Measurements from ENCODE around the gene CLCA2. TPM values are rescaled to one million over a fixed set of nuclear protein-coding genes. Genes with fewer than 3 reads are reported as not detected.

Gene CLCA2, protein sequence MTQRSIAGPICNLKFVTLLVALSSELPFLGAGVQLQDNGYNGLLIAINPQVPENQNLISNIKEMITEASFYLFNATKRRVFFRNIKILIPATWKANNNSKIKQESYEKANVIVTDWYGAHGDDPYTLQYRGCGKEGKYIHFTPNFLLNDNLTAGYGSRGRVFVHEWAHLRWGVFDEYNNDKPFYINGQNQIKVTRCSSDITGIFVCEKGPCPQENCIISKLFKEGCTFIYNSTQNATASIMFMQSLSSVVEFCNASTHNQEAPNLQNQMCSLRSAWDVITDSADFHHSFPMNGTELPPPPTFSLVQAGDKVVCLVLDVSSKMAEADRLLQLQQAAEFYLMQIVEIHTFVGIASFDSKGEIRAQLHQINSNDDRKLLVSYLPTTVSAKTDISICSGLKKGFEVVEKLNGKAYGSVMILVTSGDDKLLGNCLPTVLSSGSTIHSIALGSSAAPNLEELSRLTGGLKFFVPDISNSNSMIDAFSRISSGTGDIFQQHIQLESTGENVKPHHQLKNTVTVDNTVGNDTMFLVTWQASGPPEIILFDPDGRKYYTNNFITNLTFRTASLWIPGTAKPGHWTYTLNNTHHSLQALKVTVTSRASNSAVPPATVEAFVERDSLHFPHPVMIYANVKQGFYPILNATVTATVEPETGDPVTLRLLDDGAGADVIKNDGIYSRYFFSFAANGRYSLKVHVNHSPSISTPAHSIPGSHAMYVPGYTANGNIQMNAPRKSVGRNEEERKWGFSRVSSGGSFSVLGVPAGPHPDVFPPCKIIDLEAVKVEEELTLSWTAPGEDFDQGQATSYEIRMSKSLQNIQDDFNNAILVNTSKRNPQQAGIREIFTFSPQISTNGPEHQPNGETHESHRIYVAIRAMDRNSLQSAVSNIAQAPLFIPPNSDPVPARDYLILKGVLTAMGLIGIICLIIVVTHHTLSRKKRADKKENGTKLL
- not detected for total RNA-seq
- not detected for polyA plus RNA-seq

DNA sequence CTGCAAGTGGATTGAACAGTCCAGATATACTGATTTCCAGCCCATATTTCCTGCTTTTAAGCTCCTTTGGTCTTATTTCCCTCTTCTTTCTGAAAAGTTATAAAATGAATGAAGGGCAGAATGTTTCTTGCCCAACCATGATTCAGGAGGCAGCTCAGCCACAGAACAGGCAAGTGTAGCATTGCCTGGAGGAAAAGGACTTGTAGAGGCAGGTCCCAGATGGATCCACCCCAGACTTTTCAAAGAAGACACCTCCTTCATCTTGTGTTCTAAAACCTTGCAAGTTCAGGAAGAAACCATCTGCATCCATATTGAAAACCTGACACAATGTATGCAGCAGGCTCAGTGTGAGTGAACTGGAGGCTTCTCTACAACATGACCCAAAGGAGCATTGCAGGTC lies at the start of gene CLCA2:
TSS of gene CLCA2 (plus strand) at position 299 of the 400 bp plus-strand sequence. CDS start at position 376, 77 bp downstream.
- no peaks in the 10 kb centered on the region for H3K9me3 ChIP-seq (ENCODE audit: control insufficient read depth in 4 of 4, low read length in 3 of 4)
- H3K9ac ChIP-seq (ENCODE audit: low read depth in 1 of 2, low read length in 2 of 2): no peak within 1 kb of the TSS
- no peak within 1 kb of the TSS for H3K4me3 ChIP-seq (ENCODE audit: low read depth in 1 of 3, low read length in 3 of 3)
- peaks cover 0 to 5% (median 0%) of the 10 kb centered on the region in 4 donors for H3K27me3 ChIP-seq (ENCODE audit: control insufficient read depth in 4 of 4, insufficient read depth in 4 of 4, low read length in 3 of 4)
- no peak for DNase-seq (ENCODE audit: low spot score)
- no peaks in the 10 kb centered on the region for H3K4me1 ChIP-seq (ENCODE audit: control insufficient read depth in 4 of 4, insufficient read depth in 4 of 4, low read length in 3 of 4)
- no peaks in the 10 kb centered on the region for H3K36me3 ChIP-seq (ENCODE audit: control insufficient read depth in 4 of 4, insufficient read depth in 3 of 4, low read depth in 1 of 4, low read length in 3 of 4)
- no peak within 1 kb of the TSS for H3K27ac ChIP-seq (ENCODE audit: low read depth in 1 of 2, low read length in 2 of 2)
- TF ChIP-seq NR2F2 (IDR thresholded peaks at IDR 0.05) (no peak), CTCF (IDR thresholded peaks at IDR 0.05; ENCODE audit: low read depth, low read length, missing input control) (no peak), RAD21 (IDR thresholded peaks at IDR 0.05) (no peak), EGR1 (IDR thresholded peaks at IDR 0.05; ENCODE audit: low read depth in 2 of 2) (no peak), HNF4G (IDR thresholded peaks at IDR 0.05) (no peak), MAX (IDR thresholded peaks at IDR 0.05) (no peak), HNF4A (conservative IDR thresholded peaks at IDR 0.05) (no peak)
- TF ChIP-seq, protein P1, sequence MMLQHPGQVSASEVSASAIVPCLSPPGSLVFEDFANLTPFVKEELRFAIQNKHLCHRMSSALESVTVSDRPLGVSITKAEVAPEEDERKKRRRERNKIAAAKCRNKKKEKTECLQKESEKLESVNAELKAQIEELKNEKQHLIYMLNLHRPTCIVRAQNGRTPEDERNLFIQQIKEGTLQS (IDR thresholded peaks at IDR 0.05): no peak

DNA sequence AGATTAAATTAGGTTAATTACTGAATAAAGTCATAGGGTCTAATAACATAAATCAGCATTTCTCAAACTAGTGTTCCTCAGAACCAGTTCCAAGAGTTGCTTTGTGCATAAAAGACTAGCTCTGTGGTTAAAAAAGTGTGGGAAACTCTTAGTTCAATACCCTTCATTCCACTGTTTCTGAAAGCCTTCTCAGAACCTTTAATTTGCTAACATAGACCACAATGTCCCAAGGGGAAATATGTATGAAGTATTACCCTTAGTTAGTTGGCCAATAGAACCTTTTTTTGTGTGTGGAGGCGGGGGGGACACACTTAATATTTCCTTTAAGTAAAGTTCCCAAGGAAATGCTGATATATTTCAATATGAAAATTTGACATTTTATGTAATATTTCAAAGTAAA lies 48.3 kb upstream of the CLCA2 start:
- no peaks in the 10 kb centered on the region for H3K4me1 ChIP-seq (ENCODE audit: control insufficient read depth in 4 of 4, insufficient read depth in 4 of 4, low read length in 3 of 4)

DNA sequence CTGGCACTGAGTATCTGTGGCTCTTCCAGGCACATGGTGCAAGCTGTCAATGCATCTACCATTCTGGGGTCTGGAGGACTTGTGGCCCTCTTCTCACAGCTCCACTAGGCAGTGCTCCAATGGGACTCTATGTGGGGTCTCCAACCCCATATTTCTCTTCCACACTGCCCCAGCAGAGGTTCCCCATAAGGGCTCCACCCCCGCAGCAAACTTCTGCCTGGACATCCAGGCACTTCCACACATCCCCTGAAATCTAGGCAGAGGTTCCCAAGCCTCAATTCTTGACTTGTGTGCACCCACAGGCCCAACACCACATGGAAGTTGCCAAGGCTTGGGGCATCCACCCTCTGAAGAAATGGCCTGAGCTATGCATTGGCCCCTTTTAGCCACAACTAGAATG lies 46.6 kb upstream of the CLCA2 start:
- H3K4me1 ChIP-seq (ENCODE audit: control insufficient read depth in 4 of 4, insufficient read depth in 4 of 4, low read length in 3 of 4): peaks cover 0 to 5% (median 2%) of the 10 kb centered on the region in 4 donors
- WGBS: 96% methylated on average over 1 of the region's 1 CpG
- TF ChIP-seq HNF4G (IDR thresholded peaks at IDR 0.05): no peak
- no peak for TF ChIP-seq REST (IDR thresholded peaks at IDR 0.05)
- TF ChIP-seq TAF1 (conservative IDR thresholded peaks at IDR 0.05): no peak
- no peak for TF ChIP-seq SP1 (IDR thresholded peaks at IDR 0.05)
- TF ChIP-seq, protein P2, sequence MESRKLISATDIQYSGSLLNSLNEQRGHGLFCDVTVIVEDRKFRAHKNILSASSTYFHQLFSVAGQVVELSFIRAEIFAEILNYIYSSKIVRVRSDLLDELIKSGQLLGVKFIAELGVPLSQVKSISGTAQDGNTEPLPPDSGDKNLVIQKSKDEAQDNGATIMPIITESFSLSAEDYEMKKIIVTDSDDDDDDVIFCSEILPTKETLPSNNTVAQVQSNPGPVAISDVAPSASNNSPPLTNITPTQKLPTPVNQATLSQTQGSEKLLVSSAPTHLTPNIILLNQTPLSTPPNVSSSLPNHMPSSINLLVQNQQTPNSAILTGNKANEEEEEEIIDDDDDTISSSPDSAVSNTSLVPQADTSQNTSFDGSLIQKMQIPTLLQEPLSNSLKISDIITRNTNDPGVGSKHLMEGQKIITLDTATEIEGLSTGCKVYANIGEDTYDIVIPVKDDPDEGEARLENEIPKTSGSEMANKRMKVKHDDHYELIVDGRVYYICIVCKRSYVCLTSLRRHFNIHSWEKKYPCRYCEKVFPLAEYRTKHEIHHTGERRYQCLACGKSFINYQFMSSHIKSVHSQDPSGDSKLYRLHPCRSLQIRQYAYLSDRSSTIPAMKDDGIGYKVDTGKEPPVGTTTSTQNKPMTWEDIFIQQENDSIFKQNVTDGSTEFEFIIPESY (IDR thresholded peaks at IDR 0.05): no peak
- TF ChIP-seq RXRA (IDR thresholded peaks at IDR 0.05): no peak
- TF ChIP-seq JUND (IDR thresholded peaks at IDR 0.05): no peak
- no peak for TF ChIP-seq FOXA1 (IDR thresholded peaks at IDR 0.05)
- TF ChIP-seq, protein P1 (IDR thresholded peaks at IDR 0.05): no peak
- H3K27ac ChIP-seq (ENCODE audit: low read depth in 1 of 2, low read length in 2 of 2): no peak overlapping the region
- H3K9ac ChIP-seq (ENCODE audit: low read depth in 1 of 2, low read length in 2 of 2): no peak overlapping the region
- peaks cover 0 to 3% (median 1%) of the 10 kb centered on the region in 4 donors for H3K36me3 ChIP-seq (ENCODE audit: control insufficient read depth in 4 of 4, insufficient read depth in 3 of 4, low read depth in 1 of 4, low read length in 3 of 4)
- no peaks in the 10 kb centered on the region for H3K9me3 ChIP-seq (ENCODE audit: control insufficient read depth in 4 of 4, low read length in 3 of 4)
- H3K27me3 ChIP-seq (ENCODE audit: control insufficient read depth in 4 of 4, insufficient read depth in 4 of 4, low read length in 3 of 4): no peaks in the 10 kb centered on the region
- no peak for DNase-seq (ENCODE audit: low spot score)
- no peak overlapping the region for H3K4me3 ChIP-seq (ENCODE audit: low read depth in 1 of 3, low read length in 3 of 3)

More for the DNA sequence above, 48.3 kb upstream of the CLCA2 start:
- H3K4me3 ChIP-seq (ENCODE audit: low read depth in 1 of 3, low read length in 3 of 3): no peak overlapping the region
- peaks cover 0 to 3% (median 1%) of the 10 kb centered on the region in 4 donors for H3K36me3 ChIP-seq (ENCODE audit: control insufficient read depth in 4 of 4, insufficient read depth in 3 of 4, low read depth in 1 of 4, low read length in 3 of 4)
- no peak overlapping the region for H3K27ac ChIP-seq (ENCODE audit: low read depth in 1 of 2, low read length in 2 of 2)
- WGBS: 91% methylated on average over 1 of the region's 1 CpG
- H3K27me3 ChIP-seq (ENCODE audit: control insufficient read depth in 4 of 4, insufficient read depth in 4 of 4, low read length in 3 of 4): no peaks in the 10 kb centered on the region
- TF ChIP-seq RAD21 (IDR thresholded peaks at IDR 0.05) (no peak), RXRA (IDR thresholded peaks at IDR 0.05) (no peak), TAF1 (conservative IDR thresholded peaks at IDR 0.05) (no peak), FOXA2 (IDR thresholded peaks at IDR 0.05) (no peak), GABPA (IDR thresholded peaks at IDR 0.05 in 1 of 2, conservative IDR thresholded peaks at IDR 0.05 in 1 of 2) (no peak)
- H3K9ac ChIP-seq (ENCODE audit: low read depth in 1 of 2, low read length in 2 of 2): no peak overlapping the region
- H3K9me3 ChIP-seq (ENCODE audit: control insufficient read depth in 4 of 4, low read length in 3 of 4): no peaks in the 10 kb centered on the region
- no peak for DNase-seq (ENCODE audit: low spot score)

All from liver (tissue), 9 donors.